Fibroblast of lung (primary cell): ENCODE measurements around the gene EPHB1.

ENCODE experiments used
- EZH2 ChIP-seq: IDR thresholded peaks from 2 replicates; pipeline ENCODE4 v1.5.1; 2012; ENCODE audit warnings: low read length, control low read depth, mild to moderate bottlenecking; ENCODE audit errors: missing control alignments
- TF ChIP-seq, protein P1 (sequence below), 2 donors: IDR thresholded peaks in 1 of 2; conservative IDR thresholded peaks in 1 of 2; 1 replicate in 1 of 2; 2 replicates in 1 of 2; pipeline ENCODE4 v1.5.1; 2011 to 2012; ENCODE audit warnings: low read length in 2 of 2, control low read depth in 1 of 2, inconsistent platforms in 1 of 2, low read depth in 1 of 2, mild to moderate bottlenecking in 1 of 2

GRCh38 chr3:134777341-134777740 is 17.7 kb upstream of the EPHB1 start:
- TF ChIP-seq, protein P1, sequence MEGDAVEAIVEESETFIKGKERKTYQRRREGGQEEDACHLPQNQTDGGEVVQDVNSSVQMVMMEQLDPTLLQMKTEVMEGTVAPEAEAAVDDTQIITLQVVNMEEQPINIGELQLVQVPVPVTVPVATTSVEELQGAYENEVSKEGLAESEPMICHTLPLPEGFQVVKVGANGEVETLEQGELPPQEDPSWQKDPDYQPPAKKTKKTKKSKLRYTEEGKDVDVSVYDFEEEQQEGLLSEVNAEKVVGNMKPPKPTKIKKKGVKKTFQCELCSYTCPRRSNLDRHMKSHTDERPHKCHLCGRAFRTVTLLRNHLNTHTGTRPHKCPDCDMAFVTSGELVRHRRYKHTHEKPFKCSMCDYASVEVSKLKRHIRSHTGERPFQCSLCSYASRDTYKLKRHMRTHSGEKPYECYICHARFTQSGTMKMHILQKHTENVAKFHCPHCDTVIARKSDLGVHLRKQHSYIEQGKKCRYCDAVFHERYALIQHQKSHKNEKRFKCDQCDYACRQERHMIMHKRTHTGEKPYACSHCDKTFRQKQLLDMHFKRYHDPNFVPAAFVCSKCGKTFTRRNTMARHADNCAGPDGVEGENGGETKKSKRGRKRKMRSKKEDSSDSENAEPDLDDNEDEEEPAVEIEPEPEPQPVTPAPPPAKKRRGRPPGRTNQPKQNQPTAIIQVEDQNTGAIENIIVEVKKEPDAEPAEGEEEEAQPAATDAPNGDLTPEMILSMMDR (conservative IDR thresholded peaks at IDR 0.05 in 1 of 2, IDR thresholded peaks at IDR 0.05 in 1 of 2; ENCODE audit: low read depth in 1 of 2, low read length in 2 of 2), result no peak
- TF ChIP-seq EZH2, result no peak
